SK-N-SH treated with all-trans-retinoic acid at 6 μM for 48 hours (cell line): ENCODE results near the gene BORCS6.

Source experiments
- ATAC-seq: fragments of 200-7000 bp; cut with Tn5 transposase; 3 replicates; pipeline ENCODE4 v1.9.1; 2020; ENCODE audit warnings: mild to moderate bottlenecking, moderate library complexity
- ARNTL ChIP-seq: fragments of 450-650 bp; formaldehyde crosslinking; IDR thresholded peaks from 2 replicates; pipeline ENCODE4 v1.5.0; 2020; ENCODE audit warnings: low read depth, mild to moderate bottlenecking, moderate library complexity, borderline replicate concordance
- BACH2 ChIP-seq: fragments of 250-450 bp; sonication (Bioruptor Pico); IDR thresholded peaks from 2 replicates; pipeline ENCODE4 v1.9.0; 2021; ENCODE audit warnings: mild to moderate bottlenecking, borderline replicate concordance
- CREB5 ChIP-seq: fragments of 250-450 bp; sonication (Bioruptor Pico); IDR thresholded peaks from 2 replicates; pipeline ENCODE4 v1.5.1; 2020; ENCODE audit warnings: low read depth, mild to moderate bottlenecking, moderate library complexity
- CSDC2 ChIP-seq: fragments of 250-450 bp; sonication (Bioruptor Pico); IDR thresholded peaks from 2 replicates; pipeline ENCODE4 v1.5.0; 2020; ENCODE audit warnings: mild to moderate bottlenecking, moderate library complexity
- ESRRG ChIP-seq: fragments of 250-450 bp; sonication (Bioruptor Pico); IDR thresholded peaks from 2 replicates; pipeline ENCODE4 v1.6.1; 2021; ENCODE audit warnings: mild to moderate bottlenecking
- GLIS3 ChIP-seq: fragments of 250-450 bp; sonication (Bioruptor Pico); IDR thresholded peaks from 2 replicates; pipeline ENCODE4 v1.5.0; 2020; ENCODE audit warnings: mild to moderate bottlenecking, moderate library complexity
- PPARA ChIP-seq: fragments of 250-450 bp; sonication (Bioruptor Pico); IDR thresholded peaks from 2 replicates; pipeline ENCODE4 v1.5.0; 2020; ENCODE audit warnings: mild to moderate bottlenecking, borderline replicate concordance
- SNAI2 ChIP-seq: fragments of 250-450 bp; sonication (Bioruptor Pico); IDR thresholded peaks from 2 replicates; pipeline ENCODE4 v1.5.0; 2020; ENCODE audit warnings: mild to moderate bottlenecking, moderate library complexity
- TCF4 ChIP-seq: fragments of 250-450 bp; sonication (Bioruptor Pico); IDR thresholded peaks from 2 replicates; pipeline ENCODE4 v1.8.0; 2021; ENCODE audit warnings: mild to moderate bottlenecking, moderate library complexity, borderline replicate concordance
- TOX ChIP-seq: fragments of 250-450 bp; sonication (Bioruptor Pico); IDR thresholded peaks from 2 replicates; pipeline ENCODE4 v1.8.0; 2021; ENCODE audit warnings: mild to moderate bottlenecking, moderate library complexity, borderline replicate concordance
- TSHZ2 ChIP-seq: fragments of 250-450 bp; sonication (Bioruptor Pico); IDR thresholded peaks from 2 replicates; pipeline ENCODE4 v1.5.0; 2020; ENCODE audit warnings: mild to moderate bottlenecking, moderate library complexity
- ZC3H10 ChIP-seq: fragments of 250-450 bp; sonication (Bioruptor Pico); IDR thresholded peaks from 2 replicates; pipeline ENCODE4 v1.5.1; 2021; ENCODE audit warnings: mild to moderate bottlenecking, moderate library complexity
- ZFP3 ChIP-seq: fragments of 250-450 bp; sonication (Bioruptor Pico); IDR thresholded peaks from 2 replicates; pipeline ENCODE4 v1.5.0; 2020; ENCODE audit warnings: mild to moderate bottlenecking, moderate library complexity
- ZFP30 ChIP-seq: fragments of 450-650 bp; formaldehyde crosslinking; IDR thresholded peaks from 2 replicates; pipeline ENCODE4 v1.5.0; 2022; ENCODE audit warnings: mild to moderate bottlenecking, moderate library complexity
- ZNF70 ChIP-seq: fragments of 450-650 bp; formaldehyde crosslinking; IDR thresholded peaks from 2 replicates; pipeline ENCODE4 v1.5.0; 2020; ENCODE audit warnings: mild to moderate bottlenecking, moderate library complexity
- ZNF8 ChIP-seq: fragments of 450-650 bp; formaldehyde crosslinking; IDR thresholded peaks from 2 replicates; pipeline ENCODE4 v1.5.0; 2020; ENCODE audit warnings: mild to moderate bottlenecking, moderate library complexity
- TF ChIP-seq, protein P1 (sequence below): fragments of 250-450 bp; sonication (Bioruptor Pico); IDR thresholded peaks from 2 replicates; pipeline ENCODE4 v1.8.0; 2020; ENCODE audit warnings: mild to moderate bottlenecking, moderate library complexity, borderline replicate concordance
- TF ChIP-seq, protein P2 (sequence below): fragments of 250-450 bp; sonication (Bioruptor Pico); IDR thresholded peaks from 2 replicates; pipeline ENCODE4 v1.5.1; 2021; ENCODE audit warnings: mild to moderate bottlenecking, moderate library complexity

The BORCS6 gene

GRCh38 chr17:8158267-8159031 is 31.5 kb downstream of the BORCS6 start (continued):
- TF ChIP-seq TSHZ2 (CRISPR knock-in tag) (no peak), ZC3H10 (CRISPR knock-in tag) (no peak), ARNTL (CRISPR knock-in tag) (no peak), ZNF70 (CRISPR knock-in tag) (no peak), PPARA (CRISPR knock-in tag) (no peak), ZFP30 (no peak)

DNA sequence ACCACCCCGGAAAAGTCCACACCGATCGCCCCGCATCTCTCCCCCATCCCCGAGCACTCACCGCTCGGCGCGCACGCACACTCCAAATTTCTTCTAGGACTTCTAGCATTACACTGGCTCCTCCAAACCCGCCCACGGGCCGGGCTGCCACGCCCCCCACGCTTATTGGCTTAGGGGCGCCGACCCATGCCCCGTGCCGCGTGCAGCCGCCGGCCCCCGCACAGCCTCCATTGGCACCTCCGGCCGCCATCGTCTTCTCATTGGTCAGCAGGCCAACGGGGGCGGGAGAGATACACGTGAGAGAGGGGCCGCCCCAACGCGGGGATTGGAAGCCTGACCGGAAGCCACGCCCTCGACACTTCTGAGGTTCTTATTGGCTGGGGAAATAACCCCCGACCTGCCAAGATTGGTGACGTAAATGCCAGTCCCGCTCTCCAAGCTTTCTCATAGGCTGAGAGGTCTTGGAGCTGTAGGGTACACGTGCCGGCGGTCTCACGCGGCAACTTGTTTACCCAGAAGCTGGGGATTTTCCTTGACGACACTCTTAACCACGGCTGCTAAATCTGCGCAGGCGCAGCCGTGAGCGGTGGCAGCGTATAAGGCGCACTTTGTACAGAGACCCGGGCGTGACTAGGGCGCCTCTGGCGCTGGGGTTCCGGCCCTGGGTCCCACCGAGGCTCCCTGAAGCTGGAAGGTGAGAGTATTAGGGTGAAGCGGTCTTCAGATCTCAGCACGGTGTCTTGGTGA is 33.6 kb downstream of the BORCS6 start:
- peak; percentile 66 for ATAC-seq
- TF ChIP-seq ARNTL (CRISPR knock-in tag) (peak; percentile 100), CREB5 (no peak)

GRCh38 chr17:8155996-8156245 is 34.1 kb downstream of the BORCS6 start:
- no peak for ATAC-seq
- TF ChIP-seq TCF4 (CRISPR knock-in tag) (no peak), TOX (CRISPR knock-in tag) (no peak), GLIS3 (no peak), ZNF8 (CRISPR knock-in tag) (no peak), ZFP3 (no peak), ZNF70 (CRISPR knock-in tag) (no peak)
- TF ChIP-seq, protein P1, sequence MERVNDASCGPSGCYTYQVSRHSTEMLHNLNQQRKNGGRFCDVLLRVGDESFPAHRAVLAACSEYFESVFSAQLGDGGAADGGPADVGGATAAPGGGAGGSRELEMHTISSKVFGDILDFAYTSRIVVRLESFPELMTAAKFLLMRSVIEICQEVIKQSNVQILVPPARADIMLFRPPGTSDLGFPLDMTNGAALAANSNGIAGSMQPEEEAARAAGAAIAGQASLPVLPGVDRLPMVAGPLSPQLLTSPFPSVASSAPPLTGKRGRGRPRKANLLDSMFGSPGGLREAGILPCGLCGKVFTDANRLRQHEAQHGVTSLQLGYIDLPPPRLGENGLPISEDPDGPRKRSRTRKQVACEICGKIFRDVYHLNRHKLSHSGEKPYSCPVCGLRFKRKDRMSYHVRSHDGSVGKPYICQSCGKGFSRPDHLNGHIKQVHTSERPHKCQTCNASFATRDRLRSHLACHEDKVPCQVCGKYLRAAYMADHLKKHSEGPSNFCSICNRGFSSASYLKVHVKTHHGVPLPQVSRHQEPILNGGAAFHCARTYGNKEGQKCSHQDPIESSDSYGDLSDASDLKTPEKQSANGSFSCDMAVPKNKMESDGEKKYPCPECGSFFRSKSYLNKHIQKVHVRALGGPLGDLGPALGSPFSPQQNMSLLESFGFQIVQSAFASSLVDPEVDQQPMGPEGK (CRISPR knock-in tag): no peak

DNA sequence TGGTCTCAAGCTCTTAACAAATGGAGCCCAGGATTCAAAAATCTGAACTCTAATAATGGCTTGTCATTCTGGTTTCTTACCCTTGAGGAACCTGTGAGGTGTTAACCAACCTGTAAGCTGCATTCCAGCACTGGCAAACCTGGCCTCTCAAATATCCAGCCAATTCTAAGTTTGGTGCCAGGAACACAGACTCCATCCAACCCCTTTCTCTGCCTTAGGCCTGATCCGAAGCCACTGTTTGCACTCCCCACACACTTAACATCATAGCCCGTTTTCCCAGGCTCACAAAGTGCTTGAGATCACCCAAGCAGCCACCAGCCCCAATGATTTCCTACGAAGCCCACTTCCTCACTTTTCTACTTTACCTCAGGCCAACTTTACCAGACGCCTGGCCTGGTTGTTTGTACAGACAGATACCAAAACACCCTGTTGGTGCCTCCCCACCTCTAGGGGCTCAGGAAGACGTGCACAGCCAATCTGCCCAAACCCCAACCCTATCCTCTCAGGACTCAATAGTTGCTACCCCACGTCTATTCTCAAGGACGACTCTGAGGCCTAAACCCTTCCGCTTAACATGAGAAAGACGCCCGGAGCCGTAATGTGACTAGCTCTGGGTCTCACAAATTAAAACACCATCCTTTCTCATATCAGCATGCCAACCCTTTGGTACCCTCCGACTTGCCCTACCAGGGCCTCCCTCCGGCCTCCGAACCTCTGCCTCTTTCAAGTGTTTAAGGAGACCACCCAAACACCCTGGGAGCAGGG is 34.6 kb downstream of the BORCS6 start:
- no peak for ATAC-seq

More for the DNA sequence above, 34.6 kb downstream of the BORCS6 start:
- TF ChIP-seq CSDC2 (CRISPR knock-in tag) (no peak), ZNF70 (CRISPR knock-in tag) (no peak), ARNTL (CRISPR knock-in tag) (no peak), PPARA (CRISPR knock-in tag) (no peak), SNAI2 (CRISPR knock-in tag) (no peak), BACH2 (CRISPR knock-in tag) (no peak), TCF4 (CRISPR knock-in tag) (no peak), ZFP3 (no peak), ZC3H10 (CRISPR knock-in tag) (no peak), ESRRG (no peak)
- TF ChIP-seq, protein P2, sequence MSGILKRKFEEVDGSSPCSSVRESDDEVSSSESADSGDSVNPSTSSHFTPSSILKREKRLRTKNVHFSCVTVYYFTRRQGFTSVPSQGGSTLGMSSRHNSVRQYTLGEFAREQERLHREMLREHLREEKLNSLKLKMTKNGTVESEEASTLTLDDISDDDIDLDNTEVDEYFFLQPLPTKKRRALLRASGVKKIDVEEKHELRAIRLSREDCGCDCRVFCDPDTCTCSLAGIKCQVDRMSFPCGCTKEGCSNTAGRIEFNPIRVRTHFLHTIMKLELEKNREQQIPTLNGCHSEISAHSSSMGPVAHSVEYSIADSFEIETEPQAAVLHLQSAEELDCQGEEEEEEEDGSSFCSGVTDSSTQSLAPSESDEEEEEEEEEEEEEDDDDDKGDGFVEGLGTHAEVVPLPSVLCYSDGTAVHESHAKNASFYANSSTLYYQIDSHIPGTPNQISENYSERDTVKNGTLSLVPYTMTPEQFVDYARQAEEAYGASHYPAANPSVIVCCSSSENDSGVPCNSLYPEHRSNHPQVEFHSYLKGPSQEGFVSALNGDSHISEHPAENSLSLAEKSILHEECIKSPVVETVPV (CRISPR knock-in tag): no peak
- TF ChIP-seq, protein P1 (CRISPR knock-in tag): no peak
